Brain microvascular endothelial cell (primary cell): Measurements from ENCODE around the gene KCNK10.

Experiments
- DNase-seq: peaks from one replicate; pipeline ENCODE4 v3.0.0-alpha.2; 2020
- H3K27ac ChIP-seq: fragments of 250-450 bp; sonication (Bioruptor Pico); 2 replicates; pipeline ENCODE4 v1.5.1; 2020; ENCODE audit warnings: mild to moderate bottlenecking, moderate library complexity
- H3K27me3 ChIP-seq: fragments of 250-450 bp; sonication (Bioruptor Pico); replicated peaks from 2 replicates; pipeline ENCODE4 v1.5.1; 2020; ENCODE audit warnings: mild to moderate bottlenecking
- H3K36me3 ChIP-seq: fragments of 250-450 bp; sonication (Bioruptor Pico); replicated peaks from 2 replicates; pipeline ENCODE4 v1.5.1; 2020; ENCODE audit warnings: mild to moderate bottlenecking
- H3K4me3 ChIP-seq: 2 replicates; pipeline ENCODE4 v1.5.1; 2011; ENCODE audit warnings: low read depth, mild to moderate bottlenecking, control low read depth, low read length, moderate library complexity
- in situ Hi-C: cut with HindIII; loops from 2 replicates; pipeline ENCODE4 v1.10.0; 2017; ENCODE audit warnings: low sequenced_read_pairs, low pct_ligation_motif_present
- TF ChIP-seq, protein P1 (sequence below): IDR thresholded peaks from 2 replicates; pipeline ENCODE4 v1.5.1; 2011; ENCODE audit warnings: low read depth, mild to moderate bottlenecking, moderate library complexity, low read length, control low read depth, inconsistent platforms; ENCODE audit errors: missing control alignments

KCNK10 gene

DNA sequence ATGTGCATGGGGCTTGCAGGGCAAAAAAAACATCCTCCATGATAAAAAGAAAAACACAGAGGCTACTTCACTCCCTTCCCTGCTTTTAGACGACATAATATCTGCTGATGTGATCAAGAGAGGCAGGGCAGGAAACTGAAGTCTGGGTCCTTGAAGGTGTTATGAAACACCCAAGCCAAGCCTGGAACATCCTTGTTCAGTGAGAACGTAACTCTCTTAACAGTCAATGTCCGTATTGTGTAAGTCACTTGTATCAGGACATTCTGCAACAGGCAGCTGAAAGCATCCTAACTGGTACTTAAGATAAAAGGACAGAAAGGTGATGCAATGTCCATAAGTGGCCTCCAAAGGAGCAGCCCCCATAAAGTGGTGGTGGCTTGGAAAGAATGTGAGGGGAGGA, 20.0 kb downstream of the KCNK10 start:
- H3K4me3 ChIP-seq = no peak overlapping the region
- no peak for DNase-seq
- in situ Hi-C loops = no loop called here

DNA sequence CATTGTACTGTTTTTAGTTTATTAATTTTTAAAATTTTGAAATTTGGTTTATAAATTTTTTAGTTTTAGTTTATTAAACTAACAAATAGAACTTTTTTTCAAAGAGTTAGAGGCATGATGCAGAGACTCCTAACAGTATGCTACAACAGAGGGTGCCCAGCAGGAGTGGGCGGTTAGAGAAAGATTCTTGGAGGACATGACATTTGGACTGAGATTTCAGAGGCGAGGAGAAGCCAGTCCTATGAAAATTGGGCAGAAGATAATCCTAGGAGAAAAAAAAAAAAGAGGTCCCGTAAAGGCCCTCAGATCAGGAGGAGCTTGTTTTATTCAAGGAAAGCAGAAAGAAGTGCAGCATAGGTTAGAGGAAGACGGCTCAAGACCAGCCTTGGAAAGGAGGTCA, 21.7 kb downstream of the KCNK10 start:
- TF ChIP-seq, protein P1, sequence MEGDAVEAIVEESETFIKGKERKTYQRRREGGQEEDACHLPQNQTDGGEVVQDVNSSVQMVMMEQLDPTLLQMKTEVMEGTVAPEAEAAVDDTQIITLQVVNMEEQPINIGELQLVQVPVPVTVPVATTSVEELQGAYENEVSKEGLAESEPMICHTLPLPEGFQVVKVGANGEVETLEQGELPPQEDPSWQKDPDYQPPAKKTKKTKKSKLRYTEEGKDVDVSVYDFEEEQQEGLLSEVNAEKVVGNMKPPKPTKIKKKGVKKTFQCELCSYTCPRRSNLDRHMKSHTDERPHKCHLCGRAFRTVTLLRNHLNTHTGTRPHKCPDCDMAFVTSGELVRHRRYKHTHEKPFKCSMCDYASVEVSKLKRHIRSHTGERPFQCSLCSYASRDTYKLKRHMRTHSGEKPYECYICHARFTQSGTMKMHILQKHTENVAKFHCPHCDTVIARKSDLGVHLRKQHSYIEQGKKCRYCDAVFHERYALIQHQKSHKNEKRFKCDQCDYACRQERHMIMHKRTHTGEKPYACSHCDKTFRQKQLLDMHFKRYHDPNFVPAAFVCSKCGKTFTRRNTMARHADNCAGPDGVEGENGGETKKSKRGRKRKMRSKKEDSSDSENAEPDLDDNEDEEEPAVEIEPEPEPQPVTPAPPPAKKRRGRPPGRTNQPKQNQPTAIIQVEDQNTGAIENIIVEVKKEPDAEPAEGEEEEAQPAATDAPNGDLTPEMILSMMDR = no peak
- DNase-seq = no peak
- no peak overlapping the region for H3K27ac ChIP-seq
- no peak overlapping the region for H3K4me3 ChIP-seq
- no peaks in the 10 kb centered on the region for H3K36me3 ChIP-seq
- no peaks in the 10 kb centered on the region for H3K27me3 ChIP-seq
- in situ Hi-C loops = no loop called here

More for the DNA sequence above, 20.0 kb downstream of the KCNK10 start:
- Histone ChIP-seq H3K27ac (no peak overlapping the region), H3K36me3 (no peaks in the 10 kb centered on the region), H3K27me3 (no peaks in the 10 kb centered on the region)
- TF ChIP-seq, protein P1 = no peak

DNA sequence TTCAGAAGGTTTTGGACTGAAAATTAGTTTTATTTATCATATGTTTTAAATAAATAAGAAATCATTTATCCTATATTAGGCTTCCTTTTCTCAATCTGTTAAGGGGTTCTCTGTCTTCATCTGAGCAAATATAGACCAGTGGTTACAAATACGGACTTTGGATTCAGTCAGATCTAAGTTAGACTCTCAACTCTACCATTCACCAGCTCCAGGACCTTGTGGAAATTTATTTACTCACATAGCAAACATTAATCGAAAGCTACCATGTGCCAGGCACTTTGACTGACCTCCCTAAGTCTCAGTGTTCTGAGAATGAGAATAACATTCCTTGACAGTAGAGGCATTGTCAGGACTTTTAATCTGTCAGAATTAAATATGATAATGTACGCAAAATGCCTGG, 22.3 kb downstream of the KCNK10 start:
- TF ChIP-seq, protein P1 = no peak
- in situ Hi-C loops = no loop called here
- no peak for DNase-seq
- no peak overlapping the region for H3K4me3 ChIP-seq
- H3K27ac ChIP-seq = no peak overlapping the region
- no peaks in the 10 kb centered on the region for H3K27me3 ChIP-seq
- H3K36me3 ChIP-seq = no peaks in the 10 kb centered on the region

DNA sequence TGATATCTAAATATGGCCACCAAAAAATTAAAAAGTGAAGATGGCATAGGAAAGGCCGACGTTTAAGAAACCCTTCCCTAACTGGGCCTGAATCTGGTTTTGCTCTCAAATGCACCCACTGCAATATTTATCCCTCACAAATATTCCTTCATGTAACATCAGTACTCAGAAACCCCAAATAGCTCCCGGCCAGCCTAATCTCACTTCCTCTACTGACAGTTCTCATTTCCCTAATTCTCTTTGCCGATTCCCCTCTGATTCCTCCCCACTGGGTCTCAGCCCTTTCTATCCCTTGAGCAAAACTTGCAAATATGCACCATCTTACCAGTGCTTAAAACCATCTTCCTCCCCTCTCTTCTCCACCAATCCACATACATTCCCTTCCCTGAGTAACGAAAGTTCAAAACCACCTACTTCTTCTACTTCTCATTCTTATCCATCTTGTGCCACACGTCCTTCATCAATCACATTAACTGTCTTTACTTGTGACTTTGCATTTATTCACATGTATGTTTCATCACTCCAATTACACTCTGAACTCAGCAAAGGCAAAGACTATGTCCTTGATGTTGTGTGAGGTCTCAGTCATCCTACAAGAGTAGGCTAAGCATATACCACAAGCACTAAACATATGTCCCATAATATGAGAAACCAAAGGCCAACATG, 23.1 kb downstream of the KCNK10 start:
- Histone ChIP-seq H3K27ac (no peak overlapping the region), H3K4me3 (no peak overlapping the region), H3K36me3 (no peaks in the 10 kb centered on the region), H3K27me3 (no peaks in the 10 kb centered on the region)
- no peak for DNase-seq
- TF ChIP-seq, protein P1 = no peak
- in situ Hi-C loops = no loop called here

DNA sequence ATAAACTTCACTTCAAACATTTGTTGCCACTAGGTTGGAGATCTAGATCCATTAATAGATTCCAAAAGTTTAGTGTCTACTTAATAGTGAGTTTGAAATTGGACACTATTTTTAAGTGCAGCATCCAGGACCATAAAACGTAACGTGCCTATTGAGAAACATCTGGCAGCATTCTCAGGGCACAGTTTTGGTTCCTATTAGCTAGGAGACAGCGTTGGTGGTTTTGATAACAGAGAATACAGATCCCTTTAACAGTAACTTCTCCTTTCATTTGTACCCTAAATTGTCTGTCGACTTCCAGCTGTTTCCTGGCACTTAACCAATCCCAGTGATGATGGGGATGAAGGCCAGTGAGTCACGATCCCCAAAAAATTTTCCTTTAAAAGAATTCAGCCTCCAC, 25.8 kb downstream of the KCNK10 start:
- TF ChIP-seq, protein P1 = no peak
- H3K27me3 ChIP-seq = no peaks in the 10 kb centered on the region
- no peak overlapping the region for H3K4me3 ChIP-seq
- no peaks in the 10 kb centered on the region for H3K36me3 ChIP-seq
- DNase-seq = no peak
- H3K27ac ChIP-seq = no peak overlapping the region
- in situ Hi-C loops = no loop called here

DNA sequence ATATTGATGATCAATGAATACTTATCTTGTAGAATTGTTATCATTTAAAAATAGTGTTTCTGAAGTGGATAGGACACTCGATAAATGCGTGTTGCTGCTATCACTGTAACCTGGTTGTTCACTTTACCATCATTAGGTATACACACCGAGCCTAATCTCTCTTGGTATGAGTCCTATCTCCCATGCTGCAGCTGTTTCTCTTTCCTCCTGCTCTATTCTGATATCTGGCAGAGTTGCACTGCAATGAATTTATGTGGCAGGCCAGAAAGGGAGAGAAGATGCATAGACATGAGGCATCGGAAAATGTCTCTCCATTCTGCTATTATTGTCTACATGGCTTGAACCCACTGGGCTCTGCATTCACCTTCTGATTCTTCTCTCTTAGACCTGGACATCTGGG, 26.7 kb downstream of the KCNK10 start:
- no peak for DNase-seq
- no peak overlapping the region for H3K27ac ChIP-seq
- no peaks in the 10 kb centered on the region for H3K27me3 ChIP-seq
- H3K36me3 ChIP-seq = no peaks in the 10 kb centered on the region
- no peak overlapping the region for H3K4me3 ChIP-seq
- in situ Hi-C loops = no loop called here
- TF ChIP-seq, protein P1 = no peak
